Measurements from ENCODE around the gene SNAP91. TPM values are rescaled to one million over a fixed set of nuclear protein-coding genes. Genes with fewer than 3 reads are reported as not detected.

SNAP91 gene
- total and polyA plus RNA-seq, 2 of the 8 experiments (the other 6 are each of a cell fraction or from before 2014, with no cell fraction given) = 1.3 to 1.5 TPM

GRCh38 chr6:83539678-83540077, 169.2 kb downstream of the SNAP91 start (continued):
- no peak for TF ChIP-seq ATF2 (IDR thresholded peaks at IDR 0.05; ENCODE audit: low read length)
- TF ChIP-seq TAF7 (optimal IDR thresholded peaks at IDR 0.05; ENCODE audit: borderline replicate concordance, low read depth, low read length) = no peak
- TF ChIP-seq NANOG (IDR thresholded peaks at IDR 0.05; ENCODE audit: insufficient read depth, low read depth, low read length, poor library complexity, severe bottlenecking) = no peak
- no peak for TF ChIP-seq HDAC2 (IDR thresholded peaks at IDR 0.05; ENCODE audit: borderline replicate concordance in 1 of 2, low read depth in 2 of 2, low read length in 2 of 2)
- no peak for TF ChIP-seq CTCF (IDR thresholded peaks at IDR 0.05; ENCODE audit: control extremely low read depth in 1 of 3, insufficient read depth in 1 of 3, low read depth in 1 of 3, low read length in 3 of 3)
- no peak for TF ChIP-seq SAP30 (IDR thresholded peaks at IDR 0.05; ENCODE audit: insufficient read depth, insufficient replicate concordance, low read length)
